ENCODE results near the gene ABCA7. TPM values are rescaled to one million over a fixed set of nuclear protein-coding genes. Genes with fewer than 3 reads are reported as not detected.

Gene ABCA7
- total and polyA plus RNA-seq, 2 of the 13 experiments (the other 11 are each of a cell fraction or from before 2014, with no cell fraction given): 4.4 to 32.4 TPM

GRCh38 chr19:993361-993830 is 46.5 kb upstream of the ABCA7 start:
- no peak overlapping the region for H2AFZ ChIP-seq (ENCODE audit: low read length)
- peak overlapping the region; percentile 41 for H3K9ac ChIP-seq (ENCODE audit: insufficient read depth, low read depth, low read length)
- intact Hi-C loops (cut with micrococcal nuclease; ENCODE audit: unreplicated experiment): loop anchor here (10.0 kb wide), 1 partner anchor 209 kb away; no protein-coding TSS in a partner anchor
- peaks cover 0 to 2% of the 10 kb centered on the region in 2 experiments; a peak in 3 of 5 replicates for H3K27me3 ChIP-seq (ENCODE audit: control insufficient read depth in 1 of 2, insufficient read depth in 2 of 2, low read length in 2 of 2)
- peaks cover 43% of the 10 kb centered on the region for H3K4me1 ChIP-seq (ENCODE audit: insufficient read depth, low read length)
- H3K36me3 ChIP-seq (replicated peaks in 1 of 2; ENCODE audit: control insufficient read depth in 1 of 2, insufficient read depth in 2 of 2, low read length in 2 of 2): peaks cover 10 to 23% of the 10 kb centered on the region in 2 experiments; a peak in 4 of 5 replicates
- peak overlapping the region; percentile 86 for H3K27ac ChIP-seq (ENCODE audit: extremely low read length, insufficient read depth, low read length)
- BruUV-seq (replicated peaks): no TSS peak
- POLR2A ChIA-PET: interaction anchor here (1.0 to 2.2 kb wide), 2 partner anchors 9 to 41 kb away, joined by 3 to 14 read pairs; partner anchors contain the start of gene WDR18
- H3K9me3 ChIP-seq (ENCODE audit: low read length): no peaks in the 10 kb centered on the region
- FAIRE-seq: peak; percentile 93
- peak; percentile 83 for ATAC-seq
- CTCF ChIA-PET (ENCODE audit: low intra/inter-chr PET ratio, low total read pairs): no interaction called here
- no peaks in the 10 kb centered on the region for H3K79me2 ChIP-seq (ENCODE audit: insufficient read depth, low read length)
- peaks cover 6% of the 10 kb centered on the region; the same call in 1 of the 2 replicates for H4K20me1 ChIP-seq (ENCODE audit: insufficient read depth, low read length)
- H3K4me2 ChIP-seq (ENCODE audit: low read depth, low read length): peak overlapping the region; percentile 58
- in situ Hi-C loops (cut with HindIII; ENCODE audit: extremely low pct_ligation_motif_present, low pct_unique_long_range_greater_than_20kb): no loop called here
- DNase-seq (ENCODE audit: low spot score): peak; percentile 85
- WGBS (ENCODE audit: low lambda C conversion rate): 13% methylated on average over 5 of the region's 17 CpGs
- H3K4me3 ChIP-seq (replicated peaks in 1 of 3; ENCODE audit: insufficient read depth in 1 of 3, low read depth in 2 of 3, low read length in 3 of 3): peak overlapping the region in 1 of 3 experiments; percentile 54; a peak in 2 of 6 replicates
- TF ChIP-seq AFF4 (CRISPR knock-in tag; IDR thresholded peaks at IDR 0.05) (no peak), CHD2 (IDR thresholded peaks at IDR 0.05; ENCODE audit: low read depth, low read length) (no peak), MZF1 (CRISPR knock-in tag; IDR thresholded peaks at IDR 0.05; ENCODE audit: borderline replicate concordance) (no peak), SRSF4 (IDR thresholded peaks at IDR 0.05; ENCODE audit: low read depth, low read length, poor library complexity, severe bottlenecking) (no peak), ZNF431 (CRISPR knock-in tag; IDR thresholded peaks at IDR 0.05; ENCODE audit: borderline replicate concordance, low read depth) (no peak), ZXDC (CRISPR knock-in tag; IDR thresholded peaks at IDR 0.05) (no peak), ZNF207 (IDR thresholded peaks at IDR 0.05; ENCODE audit: borderline replicate concordance) (no peak), ZNF589 (CRISPR knock-in tag; conservative IDR thresholded peaks at IDR 0.05) (no peak), MXD4 (CRISPR knock-in tag; IDR thresholded peaks at IDR 0.05) (peak; percentile 34; the same call in 1 of the 2 replicates), MEF2D (CRISPR knock-in tag; IDR thresholded peaks at IDR 0.05) (0 out of 2 replicates have a peak, but pooled peaks have one; percentile 55), GTF3A (CRISPR knock-in tag; conservative IDR thresholded peaks at IDR 0.05) (no peak), RAD21 (CRISPR knock-in tag; IDR thresholded peaks at IDR 0.05) (0 out of 2 replicates have a peak, but pooled peaks have one; percentile 24), ZNF451 (CRISPR knock-in tag; IDR thresholded peaks at IDR 0.05) (no peak), ZNF331 (CRISPR knock-in tag; IDR thresholded peaks at IDR 0.05) (peak; percentile 82), ZC3H4 (CRISPR knock-in tag; IDR thresholded peaks at IDR 0.05; ENCODE audit: borderline replicate concordance) (no peak)

All from HepG2 (cell line).